HepG2 (cell line): Measurements from ENCODE around the gene IQCN. TPM values are rescaled to one million over a fixed set of nuclear protein-coding genes. Genes with fewer than 3 reads are reported as not detected.

Experiments
- ATAC-seq: fragments of 200-7000 bp; cut with Tn5 transposase; 3 replicates; pipeline ENCODE4 v1.9.1; 2020; ENCODE audit warnings: mild to moderate bottlenecking, moderate library complexity
- BruUV-seq: library from RNA; stranded (reverse); fragments of 400-500 nt; replicated peaks from 2 replicates; lab custom pipeline; 2021; lab: Mats Ljungman, UMichigan
- CTCF ChIA-PET: fragments of 300-600 bp; formaldehyde crosslinking; extraction: SDS; loops from one replicate; lab custom pipeline; 2021; ENCODE audit warnings: low total read pairs, inconsistent platforms, low intra/inter-chr PET ratio; lab: Yijun Ruan, JAX
- POLR2A ChIA-PET: fragments of 350-600 bp; sonication (Branson Sonifier 250); formaldehyde crosslinking; loops from one replicate; lab custom pipeline; 2020; ENCODE audit warnings: antibody characterized with exemption, inconsistent platforms; lab: Yijun Ruan, JAX
- DNase-seq: peaks from one replicate; pipeline ENCODE4 v3.0.0-alpha.2; 2015; ENCODE audit warnings: low spot score
- FAIRE-seq: peaks from 3 replicates; lab custom pipeline; 2011; peaks lifted over from hg19 to GRCh38; lab: Jason Lieb, UNC
- H2AFZ ChIP-seq: one replicate; pipeline ENCODE4 v1.6.1; 2011; ENCODE audit warnings: low read length, inconsistent platforms
- H3K27ac ChIP-seq: fragments of 300-600 bp; 3 replicates; pipeline ENCODE4 v1.8.0; 2011; ENCODE audit warnings: mixed run types, mild to moderate bottlenecking, mixed read lengths, low read length, inconsistent platforms; ENCODE audit not compliant: insufficient read depth; ENCODE audit errors: extremely low read length
- H3K27me3 ChIP-seq, 2 experiments: fragments of 200-600 bp in 1 of 2; 2 replicates in 1 of 2; 3 replicates in 1 of 2; pipeline versions ENCODE4 v1.6.0 to v1.8.0; 2011; ENCODE audit warnings: low read length in 2 of 2, mild to moderate bottlenecking in 2 of 2, moderate library complexity in 2 of 2, inconsistent platforms in 1 of 2; ENCODE audit not compliant: insufficient read depth in 2 of 2, control insufficient read depth in 1 of 2
- H3K36me3 ChIP-seq, 2 experiments: fragments of 200-600 bp in 1 of 2; replicated peaks in 1 of 2; 2 replicates in 1 of 2; 3 replicates in 1 of 2; pipeline versions ENCODE4 v1.5.1 to v1.8.0; 2011; ENCODE audit warnings: low read length in 2 of 2, inconsistent platforms in 1 of 2; ENCODE audit not compliant: insufficient read depth in 2 of 2, control insufficient read depth in 1 of 2
- H3K4me1 ChIP-seq: 2 replicates; pipeline ENCODE4 v1.5.1; 2012; ENCODE audit warnings: low read length, inconsistent platforms; ENCODE audit not compliant: insufficient read depth
- H3K4me2 ChIP-seq: 2 replicates; pipeline ENCODE4 v1.6.0; 2011; ENCODE audit warnings: low read depth, low read length, inconsistent platforms
- H3K4me3 ChIP-seq, 3 experiments: fragments of 200-600 bp in 1 of 3; sonication (generic), shearing (Covaris generic) in 1 of 3; replicated peaks in 1 of 3; 2 replicates each; pipeline ENCODE4 v1.5.1; 2011 to 2016; ENCODE audit warnings: low read length in 3 of 3, inconsistent platforms in 2 of 3, low read depth in 2 of 3, mild to moderate bottlenecking in 2 of 3, control low read depth in 1 of 3, mixed read lengths in 1 of 3; ENCODE audit not compliant: insufficient read depth in 1 of 3
- H3K79me2 ChIP-seq: one replicate; pipeline ENCODE4 v1.6.1; 2011; ENCODE audit warnings: low read length, inconsistent platforms; ENCODE audit not compliant: insufficient read depth
- H3K9ac ChIP-seq: 2 replicates; pipeline ENCODE4 v1.6.0; 2011; ENCODE audit warnings: mild to moderate bottlenecking, low read depth, low read length, inconsistent platforms; ENCODE audit not compliant: insufficient read depth
- H3K9me3 ChIP-seq: 2 replicates; pipeline ENCODE4 v1.5.1; 2012; ENCODE audit warnings: mild to moderate bottlenecking, low read length
- H4K20me1 ChIP-seq: 2 replicates; pipeline ENCODE4 v1.6.0; 2011; ENCODE audit warnings: inconsistent platforms, mild to moderate bottlenecking, low read length, moderate library complexity; ENCODE audit not compliant: insufficient read depth
- AGO2 ChIP-seq: fragments of 200-400 bp; formaldehyde crosslinking; optimal IDR thresholded peaks from 2 replicates; pipeline ENCODE3; 2017; ENCODE audit warnings: mild to moderate bottlenecking, low read depth, low read length, moderate library complexity
- HMGA1 ChIP-seq: sonication (generic); formaldehyde crosslinking; conservative IDR thresholded peaks from 2 replicates; pipeline ENCODE4 v1.4.0; 2020; ENCODE audit warnings: missing genetic modification reagents
- HNF1B ChIP-seq: sonication (generic); formaldehyde crosslinking; IDR thresholded peaks from 2 replicates; pipeline ENCODE4 v1.5.1; 2020; ENCODE audit warnings: mild to moderate bottlenecking, moderate library complexity, missing genetic modification reagents
- HNRNPL ChIP-seq: fragments of 200-400 bp; formaldehyde crosslinking; IDR thresholded peaks from 2 replicates; pipeline ENCODE4 v1.6.1; 2017; ENCODE audit warnings: mild to moderate bottlenecking, low read depth, low read length
- KLF16 ChIP-seq, 2 experiments: sonication (generic) in 1 of 2; formaldehyde crosslinking in 1 of 2; IDR thresholded peaks; 2 replicates each; pipeline versions ENCODE4 v1.6.1 to v1.8.0; 2016 to 2023; ENCODE audit warnings: missing genetic modification reagents in 2 of 2, missing compliant biosample characterization in 1 of 2
- MYC ChIP-seq: sonication (generic); formaldehyde crosslinking; IDR thresholded peaks from 2 replicates; pipeline ENCODE4 v1.9.0; 2021; ENCODE audit warnings: missing genetic modification reagents, borderline replicate concordance
- MYNN ChIP-seq: sonication (generic); formaldehyde crosslinking; IDR thresholded peaks from 2 replicates; pipeline ENCODE4 v1.4.0; 2020; ENCODE audit warnings: mild to moderate bottlenecking, low read depth, missing genetic modification reagents
- NCOA1 ChIP-seq: sonication (generic); formaldehyde crosslinking; IDR thresholded peaks from 2 replicates; pipeline ENCODE4 v1.9.0; 2021; ENCODE audit warnings: missing genetic modification reagents
- PRDM4 ChIP-seq: sonication (generic); formaldehyde crosslinking; IDR thresholded peaks from 2 replicates; pipeline ENCODE4 v1.9.0; 2021; ENCODE audit warnings: missing genetic modification reagents, borderline replicate concordance
- RBFOX2 ChIP-seq: fragments of 200-400 bp; formaldehyde crosslinking; IDR thresholded peaks from 2 replicates; pipeline ENCODE4 v1.6.1; 2017; ENCODE audit warnings: low read depth, mild to moderate bottlenecking, low read length
- RXRA ChIP-seq: sonication (generic); formaldehyde crosslinking; IDR thresholded peaks from 2 replicates; pipeline ENCODE4 v1.5.1; 2020; ENCODE audit warnings: missing genetic modification reagents
- YY1 ChIP-seq: IDR thresholded peaks from 2 replicates; pipeline ENCODE4 v1.6.1; 2011; ENCODE audit warnings: low read length, low read depth, moderate library complexity, mild to moderate bottlenecking; ENCODE audit not compliant: insufficient read depth, insufficient replicate concordance
- ZKSCAN5 ChIP-seq: sonication (generic); formaldehyde crosslinking; IDR thresholded peaks from 2 replicates; pipeline ENCODE4 v1.5.1; 2020; ENCODE audit warnings: mild to moderate bottlenecking, missing genetic modification reagents
- ZNF691 ChIP-seq: sonication (generic); formaldehyde crosslinking; IDR thresholded peaks from 2 replicates; pipeline ENCODE4 v1.4.0; 2020; ENCODE audit warnings: missing genetic modification reagents, low read depth, mild to moderate bottlenecking, borderline replicate concordance
- ZNF839 ChIP-seq: sonication (generic); formaldehyde crosslinking; IDR thresholded peaks from 2 replicates; pipeline ENCODE4 v1.4.0; 2020; ENCODE audit warnings: missing genetic modification reagents, mild to moderate bottlenecking, borderline replicate concordance
- ZSCAN30 ChIP-seq: sonication (generic); formaldehyde crosslinking; IDR thresholded peaks from 2 replicates; pipeline ENCODE4 v1.5.0; 2020; ENCODE audit warnings: mild to moderate bottlenecking, missing genetic modification reagents
- ZUFSP ChIP-seq: sonication (generic); formaldehyde crosslinking; IDR thresholded peaks from 2 replicates; pipeline ENCODE4 v1.9.0; 2021; ENCODE audit warnings: missing genetic modification reagents, mild to moderate bottlenecking, borderline replicate concordance
- WGBS: methylation state at CpG from one replicate; pipeline ENCODE4 v1.1.6; 2017; ENCODE audit warnings: low lambda C conversion rate; 5-methylcytosine and 5-hydroxymethylcytosine counted together
- in situ Hi-C: cut with HindIII; loops from 2 replicates; pipeline ENCODE4 v1.10.0; 2017; ENCODE audit warnings: low pct_unique_long_range_greater_than_20kb; ENCODE audit not compliant: extremely low pct_ligation_motif_present
- intact Hi-C: fragments of 100-400 bp; cut with micrococcal nuclease; formaldehyde crosslinking; loops from one replicate; pipeline ENCODE4 v1.10.0; 2022; ENCODE audit not compliant: unreplicated experiment
- polyA plus RNA-seq, 8 experiments: library from polyadenylated mRNA; depleted of rRNA in 3 of 8; stranded (reverse) in 7 of 8; unstranded in 1 of 8; fragments of >200 nt; fragmentation: Illumina TruSeq in 4 of 8; extraction: Trizol in 4 of 8; gene quantifications; 2 replicates each; pipeline versions ENCODE4 v1.2.1 to v1.2.3, GENCODE V29; 2011 to 2016; ENCODE audit warnings: low read depth in 4 of 8, missing spikeins in 1 of 8, mixed read lengths in 1 of 8; ENCODE audit not compliant: insufficient read depth in 1 of 8
- total RNA-seq, 5 experiments: library from RNA; depleted of rRNA; stranded (reverse); fragments of >200 nt; fragmentation: Illumina TruSeq; extraction: Trizol; gene quantifications; 2 replicates each; pipeline ENCODE4 v1.2.3, GENCODE V29; 2016; ENCODE audit warnings: low read depth in 1 of 5

Gene IQCN
- total and polyA plus RNA-seq, 2 of the 13 experiments (the other 11 are each of a cell fraction or from before 2014, with no cell fraction given) = 0.04 to 0.18 TPM

GRCh38 chr19:18311502-18312091, 37.3 kb upstream of the IQCN start:
- BruUV-seq = no TSS peak
- no peak for DNase-seq
- in situ Hi-C loops = no loop called here
- H3K79me2 ChIP-seq = peaks cover 1% of the 10 kb centered on the region
- H3K9ac ChIP-seq = no peak overlapping the region
- no peak for ATAC-seq
- no peak for FAIRE-seq
- H3K4me1 ChIP-seq = peaks cover 84% of the 10 kb centered on the region
- no peaks in the 10 kb centered on the region for H4K20me1 ChIP-seq
- H2AFZ ChIP-seq = no peak overlapping the region
- H3K27ac ChIP-seq = peak overlapping the region; percentile 32
- no peak overlapping the region for H3K4me2 ChIP-seq
- peaks cover 6 to 29% of the 10 kb centered on the region in 2 experiments; a peak in 4 of 5 replicates for H3K36me3 ChIP-seq
- H3K9me3 ChIP-seq = no peaks in the 10 kb centered on the region
- 96% methylated on average over 13 of the region's 22 CpGs for WGBS
- POLR2A ChIA-PET = interaction anchor here (1.0 to 1.7 kb wide), 2 partner anchors 11 to 30 kb away, joined by 6 read pairs; partner anchors contain the start of genes JUND and LSM4
- H3K27me3 ChIP-seq = no peaks in the 10 kb centered on the region
- H3K4me3 ChIP-seq = no peak overlapping the region
- CTCF ChIA-PET = no interaction called here
- intact Hi-C loops = no loop called here
- no peak for TF ChIP-seq HNF1B
- TF ChIP-seq KLF16 (CRISPR knock-in tag; IDR thresholded peaks at IDR 0.05) = no peak
- TF ChIP-seq YY1 = no peak
- no peak for TF ChIP-seq PRDM4 (CRISPR knock-in tag)
- TF ChIP-seq RXRA (CRISPR knock-in tag) = no peak
- TF ChIP-seq ZSCAN30 (CRISPR knock-in tag) = no peak
- peak; percentile 74 for TF ChIP-seq AGO2
- no peak for TF ChIP-seq ZNF691 (CRISPR knock-in tag)
- TF ChIP-seq ZUFSP (CRISPR knock-in tag) = no peak
- TF ChIP-seq RBFOX2 = 0 out of 2 replicates have a peak, but pooled peaks have one; percentile 23
- no peak for TF ChIP-seq MYC (CRISPR knock-in tag)
- no peak for TF ChIP-seq NCOA1
- TF ChIP-seq ZKSCAN5 (CRISPR knock-in tag) = no peak
- TF ChIP-seq HMGA1 = no peak
- TF ChIP-seq ZNF839 (CRISPR knock-in tag) = no peak
- no peak for TF ChIP-seq HNRNPL
- no peak for TF ChIP-seq MYNN
